ENCODE results near the gene DIP2A.

DIP2A gene

DNA sequence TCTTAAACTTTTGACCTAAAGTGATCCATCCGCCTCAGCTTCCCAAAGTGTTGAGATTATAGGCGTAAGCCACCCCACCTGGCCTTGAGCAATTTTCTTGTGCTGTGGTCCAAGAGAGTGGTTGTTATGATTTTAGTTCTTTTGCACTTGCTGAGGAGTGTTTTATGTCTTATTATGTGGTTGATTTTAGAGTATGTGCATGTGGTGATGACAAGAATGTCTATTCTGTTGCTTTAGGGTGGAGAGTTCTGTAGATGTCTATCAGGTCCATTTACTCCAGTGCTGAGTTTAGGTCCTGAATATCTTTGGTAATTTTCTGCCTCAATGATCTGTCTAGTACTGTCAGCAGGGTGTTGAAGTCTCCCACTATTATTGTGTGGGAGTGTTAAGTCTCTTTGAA is 157.4 kb downstream of the DIP2A start:
- Histone ChIP-seq H4K20me1 (ENCODE audit: insufficient read depth, low read length) (no peaks in the 10 kb centered on the region), H2AFZ (ENCODE audit: low read length) (no peak overlapping the region), H3K27ac (ENCODE audit: low read length) (no peak overlapping the region), H3K9ac (ENCODE audit: low read length) (no peak overlapping the region), H3K9me2 (replicated peaks; ENCODE audit: insufficient read depth, low read length) (no peaks in the 10 kb centered on the region), H3K27me3 (replicated peaks; ENCODE audit: insufficient read depth, low read length) (no peaks in the 10 kb centered on the region; the same call in 1 of the 2 replicates), H3K4me1 (ENCODE audit: low read length) (no peaks in the 10 kb centered on the region), H3K9me3 (replicated peaks; ENCODE audit: insufficient read depth, low read length) (no peaks in the 10 kb centered on the region), H3K36me3 (replicated peaks; ENCODE audit: insufficient read depth, low read length) (no peaks in the 10 kb centered on the region), H3K79me2 (ENCODE audit: low read length) (no peaks in the 10 kb centered on the region), H3K4me3 (ENCODE audit: low read length) (no peak overlapping the region), H3K4me2 (ENCODE audit: low read depth, low read length) (no peak overlapping the region), H3F3A (ENCODE audit: insufficient read depth, low read length) (no peaks in the 10 kb centered on the region)
- no peak for DNase-seq
- TF ChIP-seq, protein P1, sequence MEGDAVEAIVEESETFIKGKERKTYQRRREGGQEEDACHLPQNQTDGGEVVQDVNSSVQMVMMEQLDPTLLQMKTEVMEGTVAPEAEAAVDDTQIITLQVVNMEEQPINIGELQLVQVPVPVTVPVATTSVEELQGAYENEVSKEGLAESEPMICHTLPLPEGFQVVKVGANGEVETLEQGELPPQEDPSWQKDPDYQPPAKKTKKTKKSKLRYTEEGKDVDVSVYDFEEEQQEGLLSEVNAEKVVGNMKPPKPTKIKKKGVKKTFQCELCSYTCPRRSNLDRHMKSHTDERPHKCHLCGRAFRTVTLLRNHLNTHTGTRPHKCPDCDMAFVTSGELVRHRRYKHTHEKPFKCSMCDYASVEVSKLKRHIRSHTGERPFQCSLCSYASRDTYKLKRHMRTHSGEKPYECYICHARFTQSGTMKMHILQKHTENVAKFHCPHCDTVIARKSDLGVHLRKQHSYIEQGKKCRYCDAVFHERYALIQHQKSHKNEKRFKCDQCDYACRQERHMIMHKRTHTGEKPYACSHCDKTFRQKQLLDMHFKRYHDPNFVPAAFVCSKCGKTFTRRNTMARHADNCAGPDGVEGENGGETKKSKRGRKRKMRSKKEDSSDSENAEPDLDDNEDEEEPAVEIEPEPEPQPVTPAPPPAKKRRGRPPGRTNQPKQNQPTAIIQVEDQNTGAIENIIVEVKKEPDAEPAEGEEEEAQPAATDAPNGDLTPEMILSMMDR (IDR thresholded peaks at IDR 0.05; ENCODE audit: low read length) = no peak
- TF ChIP-seq EZH2 (optimal IDR thresholded peaks at IDR 0.05; ENCODE audit: low read depth, low read length) (no peak), EZH2phosphoT487 (IDR thresholded peaks at IDR 0.05; ENCODE audit: low read length) (no peak)

DNA sequence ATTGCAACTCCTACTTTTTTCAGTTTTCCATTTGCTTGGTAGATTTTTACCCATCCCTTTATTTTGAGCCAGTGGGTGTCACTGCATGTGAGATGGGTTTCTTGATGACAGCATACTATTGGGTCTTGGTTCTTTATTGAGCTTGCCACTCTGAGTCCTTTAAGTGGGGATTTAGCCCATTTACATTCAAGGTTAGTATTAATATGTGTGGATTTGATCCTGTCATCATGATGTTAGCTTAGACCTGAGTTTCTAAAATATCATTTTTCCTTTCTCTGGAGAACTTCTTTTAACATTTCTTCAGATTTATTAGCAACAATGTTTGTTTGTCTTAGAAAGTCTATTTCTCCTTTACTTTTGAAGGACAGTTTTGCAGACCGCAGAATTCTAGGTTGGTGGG is 158.0 kb downstream of the DIP2A start:
- H3K27me3 ChIP-seq (replicated peaks; ENCODE audit: insufficient read depth, low read length) = no peaks in the 10 kb centered on the region; the same call in 1 of the 2 replicates
- no peak for DNase-seq
- H3K9me3 ChIP-seq (replicated peaks; ENCODE audit: insufficient read depth, low read length) = no peaks in the 10 kb centered on the region
- no peaks in the 10 kb centered on the region for H4K20me1 ChIP-seq (ENCODE audit: insufficient read depth, low read length)
- no peaks in the 10 kb centered on the region for H3K4me1 ChIP-seq (ENCODE audit: low read length)
- no peaks in the 10 kb centered on the region for H3F3A ChIP-seq (ENCODE audit: insufficient read depth, low read length)
- H3K27ac ChIP-seq (ENCODE audit: low read length) = no peak overlapping the region
- H3K9ac ChIP-seq (ENCODE audit: low read length) = no peak overlapping the region
- H3K9me2 ChIP-seq (replicated peaks; ENCODE audit: insufficient read depth, low read length) = no peaks in the 10 kb centered on the region
- no peak overlapping the region for H2AFZ ChIP-seq (ENCODE audit: low read length)
- no peaks in the 10 kb centered on the region for H3K79me2 ChIP-seq (ENCODE audit: low read length)
- no peak overlapping the region for H3K4me3 ChIP-seq (ENCODE audit: low read length)
- no peaks in the 10 kb centered on the region for H3K36me3 ChIP-seq (replicated peaks; ENCODE audit: insufficient read depth, low read length)
- H3K4me2 ChIP-seq (ENCODE audit: low read depth, low read length) = no peak overlapping the region
- TF ChIP-seq EZH2 (optimal IDR thresholded peaks at IDR 0.05; ENCODE audit: low read depth, low read length) (no peak), EZH2phosphoT487 (IDR thresholded peaks at IDR 0.05; ENCODE audit: low read length) (no peak)
- TF ChIP-seq, protein P1 (IDR thresholded peaks at IDR 0.05; ENCODE audit: low read length) = no peak

DNA sequence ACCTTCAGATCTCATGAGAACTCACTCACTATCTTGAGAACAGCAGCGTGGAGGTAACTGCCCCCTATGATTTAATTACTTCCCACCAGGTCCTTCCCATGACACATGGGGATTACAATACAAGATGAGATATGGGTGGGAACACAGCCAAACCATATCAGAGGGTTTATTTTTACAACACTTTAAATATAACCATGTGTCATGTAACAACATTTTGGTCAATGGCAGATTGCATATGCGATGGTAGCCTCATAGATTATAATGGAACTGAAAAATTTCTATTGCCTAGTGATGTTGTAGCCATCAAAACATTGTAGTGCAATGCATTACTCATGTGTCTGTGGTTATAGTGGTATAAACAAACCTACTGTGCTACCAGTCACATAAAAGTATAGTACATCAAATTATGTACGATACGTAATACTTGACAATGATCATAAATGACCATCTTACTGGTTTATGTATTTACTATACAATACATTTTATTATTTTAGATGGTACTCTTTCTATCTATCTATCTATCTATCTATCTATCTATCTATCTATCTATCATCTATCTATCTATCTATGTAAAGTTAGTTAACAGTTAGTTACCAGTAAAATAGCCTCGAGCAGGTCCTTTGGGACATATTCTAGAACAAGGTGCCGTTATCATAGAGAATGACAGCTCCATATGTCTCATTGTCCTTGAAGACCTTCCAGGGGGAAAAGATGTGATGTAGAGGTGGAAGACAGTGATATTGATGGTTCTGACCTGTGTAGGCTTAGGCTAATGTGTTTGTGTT is 158.8 kb downstream of the DIP2A start:
- Histone ChIP-seq H3K9ac (ENCODE audit: low read length) (no peak overlapping the region), H3K9me2 (replicated peaks; ENCODE audit: insufficient read depth, low read length) (no peaks in the 10 kb centered on the region), H4K20me1 (ENCODE audit: insufficient read depth, low read length) (no peaks in the 10 kb centered on the region), H3K27me3 (replicated peaks; ENCODE audit: insufficient read depth, low read length) (no peaks in the 10 kb centered on the region; the same call in 1 of the 2 replicates), H3K27ac (ENCODE audit: low read length) (no peak overlapping the region), H2AFZ (ENCODE audit: low read length) (no peak overlapping the region), H3F3A (ENCODE audit: insufficient read depth, low read length) (no peaks in the 10 kb centered on the region), H3K4me1 (ENCODE audit: low read length) (no peaks in the 10 kb centered on the region), H3K36me3 (replicated peaks; ENCODE audit: insufficient read depth, low read length) (no peaks in the 10 kb centered on the region), H3K4me2 (ENCODE audit: low read depth, low read length) (no peak overlapping the region), H3K79me2 (ENCODE audit: low read length) (no peaks in the 10 kb centered on the region), H3K4me3 (ENCODE audit: low read length) (no peak overlapping the region), H3K9me3 (replicated peaks; ENCODE audit: insufficient read depth, low read length) (no peaks in the 10 kb centered on the region)
- no peak for DNase-seq
- TF ChIP-seq EZH2 (optimal IDR thresholded peaks at IDR 0.05; ENCODE audit: low read depth, low read length) (no peak), EZH2phosphoT487 (IDR thresholded peaks at IDR 0.05; ENCODE audit: low read length) (no peak)
- TF ChIP-seq, protein P1 (IDR thresholded peaks at IDR 0.05; ENCODE audit: low read length) = no peak

All from MM.1S (cell line).